ENCODE results near the gene LIX1L. TPM values are rescaled to one million over a fixed set of nuclear protein-coding genes. Genes with fewer than 3 reads are reported as not detected.

The LIX1L gene
- total RNA-seq, 2 experiments from 2014 or later, result 11.6 to 26.3 TPM

DNA sequence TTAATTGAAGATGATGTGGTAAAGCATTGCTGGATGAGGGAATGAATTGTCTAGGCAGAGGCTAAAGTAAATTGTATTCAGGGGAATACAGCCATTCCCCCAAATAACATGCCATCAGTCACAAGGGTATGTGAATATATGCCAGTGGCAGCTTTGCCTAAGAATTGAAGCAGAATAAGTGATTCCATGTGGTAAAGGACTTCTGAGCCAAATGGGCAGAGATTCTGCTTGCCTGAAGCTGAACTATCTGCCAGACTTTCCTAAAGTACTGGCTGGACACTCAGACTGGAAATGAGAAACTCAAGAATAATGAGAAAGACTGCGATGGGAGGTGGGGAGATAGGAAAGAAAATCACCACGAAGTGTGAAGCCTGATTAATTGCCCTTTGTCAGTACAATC, 2.4 kb downstream of the LIX1L start:
- no peak overlapping the region for H3K4me3 ChIP-seq (ENCODE audit: low read depth, low read length, poor library complexity, severe bottlenecking)
- peaks cover 13% of the 10 kb centered on the region; the same call in 1 of the 2 replicates for H3K36me3 ChIP-seq (ENCODE audit: insufficient read depth, low read length)
- no peak for DNase-seq (ENCODE audit: low spot score)
- no peak overlapping the region for H2AFZ ChIP-seq (ENCODE audit: low read length)
- TF ChIP-seq, protein P1, sequence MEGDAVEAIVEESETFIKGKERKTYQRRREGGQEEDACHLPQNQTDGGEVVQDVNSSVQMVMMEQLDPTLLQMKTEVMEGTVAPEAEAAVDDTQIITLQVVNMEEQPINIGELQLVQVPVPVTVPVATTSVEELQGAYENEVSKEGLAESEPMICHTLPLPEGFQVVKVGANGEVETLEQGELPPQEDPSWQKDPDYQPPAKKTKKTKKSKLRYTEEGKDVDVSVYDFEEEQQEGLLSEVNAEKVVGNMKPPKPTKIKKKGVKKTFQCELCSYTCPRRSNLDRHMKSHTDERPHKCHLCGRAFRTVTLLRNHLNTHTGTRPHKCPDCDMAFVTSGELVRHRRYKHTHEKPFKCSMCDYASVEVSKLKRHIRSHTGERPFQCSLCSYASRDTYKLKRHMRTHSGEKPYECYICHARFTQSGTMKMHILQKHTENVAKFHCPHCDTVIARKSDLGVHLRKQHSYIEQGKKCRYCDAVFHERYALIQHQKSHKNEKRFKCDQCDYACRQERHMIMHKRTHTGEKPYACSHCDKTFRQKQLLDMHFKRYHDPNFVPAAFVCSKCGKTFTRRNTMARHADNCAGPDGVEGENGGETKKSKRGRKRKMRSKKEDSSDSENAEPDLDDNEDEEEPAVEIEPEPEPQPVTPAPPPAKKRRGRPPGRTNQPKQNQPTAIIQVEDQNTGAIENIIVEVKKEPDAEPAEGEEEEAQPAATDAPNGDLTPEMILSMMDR (conservative IDR thresholded peaks at IDR 0.05; ENCODE audit: low read length), result no peak
- no peak for TF ChIP-seq EZH2phosphoT487 (IDR thresholded peaks at IDR 0.05; ENCODE audit: borderline replicate concordance, low read depth, low read length)
- no peaks in the 10 kb centered on the region for H3K9me3 ChIP-seq (ENCODE audit: low read length)
- no peaks in the 10 kb centered on the region for H3K9me2 ChIP-seq (ENCODE audit: insufficient read depth, low read length)
- BruUV-seq (replicated peaks), result no TSS peak
- ChIA-PET POLR2A (interaction anchor here (0.7 to 1.4 kb wide), 4 partner anchors 9 to 23 kb away, joined by 3 to 4 read pairs (median 4); partner anchors contain the start of genes ANKRD34A and POLR3GL), CTCF (ENCODE audit: unreplicated experiment) (no interaction called here)
- intact Hi-C loops (cut with micrococcal nuclease; ENCODE audit: unreplicated experiment), result no loop called here
- H4K20me1 ChIP-seq (ENCODE audit: insufficient read depth, low read length), result peaks cover 3% of the 10 kb centered on the region; the same call in 1 of the 2 replicates
- H3K79me2 ChIP-seq (ENCODE audit: insufficient read depth, low read depth, low read length), result peaks cover 23% of the 10 kb centered on the region; the same call in 1 of the 2 replicates
- H3K27ac ChIP-seq (ENCODE audit: low read depth, low read length, poor library complexity, severe bottlenecking), result no peak overlapping the region
- peaks cover 42% of the 10 kb centered on the region for H3K4me1 ChIP-seq (ENCODE audit: insufficient read depth, low read length, poor library complexity, severe bottlenecking)
- H3K4me2 ChIP-seq (ENCODE audit: low read length), result peak overlapping the region; percentile 94

DNA sequence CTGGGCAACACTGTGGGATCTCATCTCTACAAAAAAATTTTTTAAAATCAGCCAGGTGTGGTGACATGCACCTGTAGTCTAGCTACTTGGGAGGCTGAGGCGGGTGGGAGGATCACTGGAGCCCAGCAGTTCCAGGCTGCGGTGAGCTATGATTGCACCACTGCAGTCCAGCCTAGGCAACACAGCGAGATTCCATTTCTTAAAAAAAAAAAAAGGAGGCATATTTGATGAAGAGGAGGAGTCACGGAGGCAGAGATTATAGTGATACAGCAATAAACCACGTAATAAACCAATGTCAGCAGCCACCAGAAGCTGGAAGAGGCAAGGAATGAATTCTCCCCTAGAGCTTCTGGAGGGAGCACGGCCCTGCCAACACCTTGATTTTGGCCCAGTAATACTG, 4.0 kb downstream of the LIX1L start:
- intact Hi-C loops (cut with micrococcal nuclease; ENCODE audit: unreplicated experiment), result no loop called here
- no peaks in the 10 kb centered on the region for H3K9me3 ChIP-seq (ENCODE audit: low read length)
- DNase-seq (ENCODE audit: low spot score), result no peak
- peaks cover 13% of the 10 kb centered on the region; the same call in 1 of the 2 replicates for H3K36me3 ChIP-seq (ENCODE audit: insufficient read depth, low read length)
- H3K4me2 ChIP-seq (ENCODE audit: low read length), result no peak overlapping the region
- no peaks in the 10 kb centered on the region for H3K9me2 ChIP-seq (ENCODE audit: insufficient read depth, low read length)
- H3K27ac ChIP-seq (ENCODE audit: low read depth, low read length, poor library complexity, severe bottlenecking), result no peak overlapping the region
- ChIA-PET CTCF (ENCODE audit: unreplicated experiment) (no interaction called here), POLR2A (interaction anchor here (0.6 to 1.1 kb wide), 3 partner anchors 9 to 95 kb away, joined by 3 read pairs; partner anchors contain the start of gene PIAS3)
- BruUV-seq (replicated peaks), result no TSS peak
- no peak for TF ChIP-seq EZH2phosphoT487 (IDR thresholded peaks at IDR 0.05; ENCODE audit: borderline replicate concordance, low read depth, low read length)
- TF ChIP-seq, protein P1 (conservative IDR thresholded peaks at IDR 0.05; ENCODE audit: low read length), result no peak
- no peak overlapping the region for H3K4me3 ChIP-seq (ENCODE audit: low read depth, low read length, poor library complexity, severe bottlenecking)
- peaks cover 26% of the 10 kb centered on the region for H3K4me1 ChIP-seq (ENCODE audit: insufficient read depth, low read length, poor library complexity, severe bottlenecking)
- H2AFZ ChIP-seq (ENCODE audit: low read length), result no peak overlapping the region
- peaks cover 23% of the 10 kb centered on the region; the same call in 1 of the 2 replicates for H3K79me2 ChIP-seq (ENCODE audit: insufficient read depth, low read depth, low read length)
- peaks cover 3% of the 10 kb centered on the region; the same call in 1 of the 2 replicates for H4K20me1 ChIP-seq (ENCODE audit: insufficient read depth, low read length)

DNA sequence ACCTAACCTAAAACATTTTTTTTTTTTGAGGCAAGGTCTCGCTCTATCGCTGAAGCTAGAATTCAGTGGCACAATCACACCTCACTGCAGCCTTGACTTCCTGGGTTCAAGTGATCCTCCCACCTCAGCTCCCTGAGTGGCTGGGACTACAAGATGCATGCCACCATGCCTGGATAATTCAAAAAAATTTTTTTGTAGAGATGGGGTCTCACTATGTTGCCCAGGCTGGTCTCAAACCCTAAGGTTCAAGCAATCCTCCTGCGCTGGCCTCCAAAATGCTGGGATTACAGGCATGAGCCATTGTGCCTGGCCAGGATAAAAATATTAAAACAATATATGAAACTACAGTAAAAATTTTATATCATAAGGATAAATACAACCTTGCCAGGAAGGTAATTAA, 4.9 kb downstream of the LIX1L start:
- Histone ChIP-seq H4K20me1 (ENCODE audit: insufficient read depth, low read length) (peaks cover 3% of the 10 kb centered on the region; the same call in 1 of the 2 replicates), H3K9me3 (ENCODE audit: low read length) (no peaks in the 10 kb centered on the region), H3K36me3 (ENCODE audit: insufficient read depth, low read length) (peaks cover 13% of the 10 kb centered on the region; the same call in 1 of the 2 replicates), H3K79me2 (ENCODE audit: insufficient read depth, low read depth, low read length) (peaks cover 23% of the 10 kb centered on the region; the same call in 1 of the 2 replicates), H3K4me2 (ENCODE audit: low read length) (no peak overlapping the region), H2AFZ (ENCODE audit: low read length) (no peak overlapping the region), H3K4me1 (ENCODE audit: insufficient read depth, low read length, poor library complexity, severe bottlenecking) (peaks cover 18% of the 10 kb centered on the region), H3K27ac (ENCODE audit: low read depth, low read length, poor library complexity, severe bottlenecking) (no peak overlapping the region), H3K9me2 (ENCODE audit: insufficient read depth, low read length) (no peaks in the 10 kb centered on the region), H3K4me3 (ENCODE audit: low read depth, low read length, poor library complexity, severe bottlenecking) (no peak overlapping the region)
- BruUV-seq (replicated peaks), result no TSS peak
- TF ChIP-seq, protein P1 (conservative IDR thresholded peaks at IDR 0.05; ENCODE audit: low read length), result no peak
- TF ChIP-seq EZH2phosphoT487 (IDR thresholded peaks at IDR 0.05; ENCODE audit: borderline replicate concordance, low read depth, low read length), result no peak
- CTCF ChIA-PET (ENCODE audit: unreplicated experiment), result no interaction called here
- intact Hi-C loops (cut with micrococcal nuclease; ENCODE audit: unreplicated experiment), result no loop called here
- DNase-seq (ENCODE audit: low spot score), result no peak
- POLR2A ChIA-PET, result interaction anchor here (1.1 to 1.9 kb wide), 2 partner anchors 10 to 12 kb away, joined by 3 to 8 read pairs; partner anchors contain the start of genes ANKRD34A and POLR3GL

Measured in OCI-LY7 (cell line).